Left lung (tissue), 10 donors: Measurements from ENCODE around the gene EXOC1. TPM values are rescaled to one million over a fixed set of nuclear protein-coding genes. Genes with fewer than 3 reads are reported as not detected.
A peak's percentile ranks its signal among the peaks of the same experiment; 100 is the strongest.

Experiments
- ATAC-seq: fragments of 200-7000 bp; cut with Tn5 transposase; one replicate; pipeline ENCODE4 v1.9.1; 2020; ENCODE audit warnings: moderate library complexity
- DNase-seq, 4 donors: peaks; one replicate each; pipeline ENCODE4 v3.0.0-alpha.2; 2013 to 2020
- H3K27ac ChIP-seq, 2 donors: fragments of 200-600 bp; sonication (generic) in 1 of 2; one replicate each; pipeline versions ENCODE4 v1.5.0 to v1.8.0; 2020 to 2021
- H3K27me3 ChIP-seq, 2 donors: fragments of 200-600 bp; sonication (generic) in 1 of 2; one replicate each; pipeline versions ENCODE4 v1.5.0 to v1.8.0; 2020 to 2021
- H3K36me3 ChIP-seq, 2 donors: fragments of 200-600 bp; sonication (generic) in 1 of 2; one replicate each; pipeline versions ENCODE4 v1.5.0 to v1.8.0; 2020 to 2021
- H3K4me1 ChIP-seq, 2 donors: fragments of 200-600 bp; one replicate each; pipeline ENCODE4 v1.8.0; 2021
- H3K4me3 ChIP-seq, 2 donors: fragments of 200-600 bp; sonication (generic) in 1 of 2; one replicate each; pipeline versions ENCODE4 v1.5.0 to v1.8.0; 2020 to 2021; ENCODE audit warnings: mild to moderate bottlenecking in 1 of 2
- H3K9me3 ChIP-seq, 2 donors: fragments of 200-600 bp; sonication (generic) in 1 of 2; one replicate each; pipeline versions ENCODE4 v1.5.0 to v1.8.0; 2020 to 2021
- intact Hi-C, 2 donors: fragments of 100-400 bp; cut with DNase I; formaldehyde crosslinking; loops; one replicate each; pipeline versions ENCODE4 v1.11.2 to v1.14.2; 2022
- polyA plus RNA-seq, 6 donors: library from polyadenylated mRNA; unstranded; fragments of 120-200 nt; gene quantifications; one replicate each; pipeline ENCODE4 v1.2.1, GENCODE V29; 2013; ENCODE audit not compliant: insufficient read length in 6 of 6
- total RNA-seq, 2 donors: library from RNA; stranded (reverse); fragmentation: NEBNext Ultra II Directional; extraction: Animal tissue kit (Norgen Biotek cat#: 25700); gene quantifications; one replicate each; pipeline ENCODE4 v1.2.1, GENCODE V29; 2021
- TF ChIP-seq, protein P1 (sequence below), 2 donors: fragments of 200-600 bp; sonication (generic) in 1 of 2; IDR thresholded peaks; one replicate each; pipeline versions ENCODE4 v1.5.0 to v1.8.0; 2021; ENCODE audit warnings: antibody characterized with exemption in 2 of 2
- donor health status: DM: no; HTN: yes; CAD: no.
- donor health status: DM: no; HTN: no; CAD: no.

EXOC1 gene
- total and polyA plus RNA-seq, 8 donors: 30.1 to 53.7 (median 48.0) TPM

GRCh38 chr4:55808632-55809031 is 44.8 kb upstream of the EXOC1 start:
- DNase-seq (no peak), ATAC-seq (no peak)
- no peak overlapping the region for H3K27ac ChIP-seq
- H3K9me3 ChIP-seq: no peaks in the 10 kb centered on the region
- TF ChIP-seq, protein P1, sequence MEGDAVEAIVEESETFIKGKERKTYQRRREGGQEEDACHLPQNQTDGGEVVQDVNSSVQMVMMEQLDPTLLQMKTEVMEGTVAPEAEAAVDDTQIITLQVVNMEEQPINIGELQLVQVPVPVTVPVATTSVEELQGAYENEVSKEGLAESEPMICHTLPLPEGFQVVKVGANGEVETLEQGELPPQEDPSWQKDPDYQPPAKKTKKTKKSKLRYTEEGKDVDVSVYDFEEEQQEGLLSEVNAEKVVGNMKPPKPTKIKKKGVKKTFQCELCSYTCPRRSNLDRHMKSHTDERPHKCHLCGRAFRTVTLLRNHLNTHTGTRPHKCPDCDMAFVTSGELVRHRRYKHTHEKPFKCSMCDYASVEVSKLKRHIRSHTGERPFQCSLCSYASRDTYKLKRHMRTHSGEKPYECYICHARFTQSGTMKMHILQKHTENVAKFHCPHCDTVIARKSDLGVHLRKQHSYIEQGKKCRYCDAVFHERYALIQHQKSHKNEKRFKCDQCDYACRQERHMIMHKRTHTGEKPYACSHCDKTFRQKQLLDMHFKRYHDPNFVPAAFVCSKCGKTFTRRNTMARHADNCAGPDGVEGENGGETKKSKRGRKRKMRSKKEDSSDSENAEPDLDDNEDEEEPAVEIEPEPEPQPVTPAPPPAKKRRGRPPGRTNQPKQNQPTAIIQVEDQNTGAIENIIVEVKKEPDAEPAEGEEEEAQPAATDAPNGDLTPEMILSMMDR (IDR thresholded peaks at IDR 0.05): no peak
- intact Hi-C loops: no loop called here
- no peaks in the 10 kb centered on the region for H3K27me3 ChIP-seq
- H3K4me1 ChIP-seq: no peaks in the 10 kb centered on the region
- no peak overlapping the region for H3K4me3 ChIP-seq
- H3K36me3 ChIP-seq: no peaks in the 10 kb centered on the region

- no peak for DNase-seq
- no peaks in the 10 kb centered on the region for H3K9me3 ChIP-seq
- H3K36me3 ChIP-seq: no peaks in the 10 kb centered on the region
- no peak for ATAC-seq
- H3K4me1 ChIP-seq: no peaks in the 10 kb centered on the region
- TF ChIP-seq, protein P1 (IDR thresholded peaks at IDR 0.05): no peak
- no peak overlapping the region for H3K4me3 ChIP-seq
- intact Hi-C loops: no loop called here
- H3K27ac ChIP-seq: no peak overlapping the region
- peaks cover 0 to 8% of the 10 kb centered on the region in 2 donors for H3K27me3 ChIP-seq
Observed at GRCh38 chr4:55817691-55818090, 35.8 kb upstream of the EXOC1 start.

- ATAC-seq: no peak
- Histone ChIP-seq H3K36me3 (no peaks in the 10 kb centered on the region), H3K27me3 (peaks cover 0 to 8% of the 10 kb centered on the region in 2 donors), H3K4me1 (no peaks in the 10 kb centered on the region), H3K4me3 (no peak within 1 kb of the TSS), H3K9me3 (no peaks in the 10 kb centered on the region), H3K27ac (no peak within 1 kb of the TSS)
- DNase-seq: peak in 2 of 4 donors; percentile 13 to 33
- TF ChIP-seq, protein P1 (IDR thresholded peaks at IDR 0.05): no peak
- intact Hi-C loops: no loop called here
Observed at GRCh38 chr4:55819634-55820033, 33.8 kb upstream of the EXOC1 start, which contains the start of gene EXOC1L. TSS of gene EXOC1L (plus strand) at chr4:55819790. CDS start at chr4:55820027, 237 bp downstream.

DNA sequence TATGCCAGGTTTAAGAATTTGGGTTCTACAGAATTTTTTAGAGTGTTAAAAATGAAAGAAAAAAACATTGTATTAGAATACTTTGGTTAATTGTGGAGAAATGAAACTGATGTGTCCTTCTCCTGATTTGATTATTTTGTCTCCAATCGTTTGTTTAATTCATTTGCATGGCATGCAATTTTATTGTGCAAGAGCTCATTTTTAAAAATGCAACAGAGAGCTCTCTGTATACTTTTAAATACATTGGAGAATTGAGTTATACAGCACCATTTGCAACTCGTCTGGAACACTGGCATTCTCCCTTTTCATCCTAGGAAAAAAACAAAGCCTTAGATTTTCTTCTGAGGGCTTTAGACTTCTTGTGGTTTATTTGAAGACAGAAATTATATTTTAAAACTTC is 33.2 kb upstream of the EXOC1 start:
- TF ChIP-seq, protein P1 (IDR thresholded peaks at IDR 0.05): no peak
- Histone ChIP-seq H3K27me3 (peaks cover 0 to 8% of the 10 kb centered on the region in 2 donors), H3K9me3 (no peaks in the 10 kb centered on the region), H3K36me3 (no peaks in the 10 kb centered on the region), H3K4me1 (no peaks in the 10 kb centered on the region), H3K27ac (no peak overlapping the region), H3K4me3 (no peak overlapping the region)
- intact Hi-C loops: no loop called here
- peak in 2 of 4 donors; percentile 6 to 10 for DNase-seq
- ATAC-seq: no peak

DNA sequence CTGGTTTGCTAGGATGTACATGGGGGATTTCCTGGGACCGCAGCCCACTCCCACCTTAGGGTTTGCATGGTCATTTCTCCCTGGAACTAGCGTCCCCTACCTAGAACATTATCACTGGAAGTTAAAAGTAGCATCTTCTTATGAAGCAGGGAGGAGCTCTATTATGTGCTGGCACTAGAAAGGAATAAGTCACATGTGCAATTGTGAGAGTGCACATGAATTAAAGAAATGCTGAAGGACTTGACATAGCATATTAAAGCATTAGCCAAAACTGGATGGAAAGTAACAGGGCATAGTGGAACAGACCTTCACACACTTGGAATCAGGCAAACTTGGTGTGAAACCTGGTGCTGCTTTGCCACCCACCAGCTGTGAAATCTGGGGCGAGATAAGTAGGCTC is 31.1 kb upstream of the EXOC1 start:
- H3K9me3 ChIP-seq: no peaks in the 10 kb centered on the region
- ATAC-seq (no peak), DNase-seq (no peak)
- no peaks in the 10 kb centered on the region for H3K4me1 ChIP-seq
- no peak overlapping the region for H3K27ac ChIP-seq
- TF ChIP-seq, protein P1 (IDR thresholded peaks at IDR 0.05): no peak
- intact Hi-C loops: no loop called here
- H3K36me3 ChIP-seq: no peaks in the 10 kb centered on the region
- H3K27me3 ChIP-seq: peaks cover 0 to 8% of the 10 kb centered on the region in 2 donors
- no peak overlapping the region for H3K4me3 ChIP-seq
